OCI-LY7 (cell line): ENCODE results near the gene FAM171A2. TPM values are rescaled to one million over a fixed set of nuclear protein-coding genes. Genes with fewer than 3 reads are reported as not detected.

Experiments used
- BruUV-seq: library from RNA; stranded (reverse); fragments of 400-500 nt; replicated peaks from 2 replicates; lab custom pipeline; 2021; lab: Mats Ljungman, UMichigan
- CTCF ChIA-PET: fragments of 300-600 bp; sonication (Branson Sonifier 250); formaldehyde crosslinking; loops from one replicate; lab custom pipeline; 2022; ENCODE audit warnings: antibody characterized with exemption; ENCODE audit not compliant: unreplicated experiment; lab: Charles Lee
- POLR2A ChIA-PET: fragments of 300-600 bp; sonication (Branson Sonifier 250); formaldehyde crosslinking; loops from one replicate; lab custom pipeline; 2022; ENCODE audit warnings: antibody characterized with exemption; lab: Charles Lee
- DNase-seq: peaks from one replicate; pipeline ENCODE4 v3.0.0-alpha.2; 2015; ENCODE audit warnings: low spot score
- H2AFZ ChIP-seq: fragments of 200-600 bp; sonication (generic), shearing (Covaris generic); 2 replicates; pipeline ENCODE4 v1.6.1; 2014; ENCODE audit warnings: mild to moderate bottlenecking, antibody characterized with exemption, low read length, moderate library complexity
- H3K27ac ChIP-seq: fragments of 200-600 bp; sonication (generic); 2 replicates; pipeline ENCODE4 v1.5.1; 2014; ENCODE audit warnings: mixed run types, low read depth, mild to moderate bottlenecking, moderate library complexity, low read length, inconsistent platforms; ENCODE audit not compliant: poor library complexity, severe bottlenecking
- H3K36me3 ChIP-seq: fragments of 200-600 bp; sonication (generic); 2 replicates; pipeline ENCODE4 v1.6.1; 2014; ENCODE audit warnings: mild to moderate bottlenecking, antibody characterized with exemption, low read length, moderate library complexity, mixed read lengths; ENCODE audit not compliant: insufficient read depth
- H3K4me1 ChIP-seq: fragments of 200-600 bp; sonication (generic); 2 replicates; pipeline ENCODE4 v1.5.1; 2014; ENCODE audit warnings: mild to moderate bottlenecking, low read length; ENCODE audit not compliant: insufficient read depth, poor library complexity, severe bottlenecking
- H3K4me2 ChIP-seq: fragments of 200-600 bp; sonication (generic); 2 replicates; pipeline ENCODE4 v1.6.1; 2014; ENCODE audit warnings: mild to moderate bottlenecking, low read length
- H3K4me3 ChIP-seq: fragments of 200-600 bp; sonication (generic); 2 replicates; pipeline ENCODE4 v1.5.1; 2014; ENCODE audit warnings: mild to moderate bottlenecking, low read depth, low read length; ENCODE audit not compliant: poor library complexity, severe bottlenecking
- H3K79me2 ChIP-seq: fragments of 200-600 bp; sonication (generic); 2 replicates; pipeline ENCODE4 v1.6.1; 2016; ENCODE audit warnings: low read depth, mild to moderate bottlenecking, low read length, moderate library complexity, mixed read lengths; ENCODE audit not compliant: insufficient read depth
- H3K9me2 ChIP-seq: fragments of 200-600 bp; sonication (generic); 2 replicates; pipeline ENCODE4 v1.6.1; 2016; ENCODE audit warnings: mild to moderate bottlenecking, low read length, mixed read lengths; ENCODE audit not compliant: insufficient read depth
- H3K9me3 ChIP-seq: fragments of 200-600 bp; sonication (generic); 2 replicates; pipeline ENCODE4 v1.6.1; 2014; ENCODE audit warnings: mild to moderate bottlenecking, mixed run types, low read length, mixed read lengths
- H4K20me1 ChIP-seq: fragments of 200-600 bp; sonication (generic); 2 replicates; pipeline ENCODE4 v1.6.1; 2014; ENCODE audit warnings: mild to moderate bottlenecking, antibody characterized with exemption, low read length, moderate library complexity, mixed read lengths; ENCODE audit not compliant: insufficient read depth
- CTCF ChIP-seq: fragments of 200-600 bp; sonication (generic); conservative IDR thresholded peaks from 2 replicates; pipeline ENCODE4 v1.5.1; 2014; ENCODE audit warnings: mild to moderate bottlenecking, antibody characterized with exemption, low read length, moderate library complexity, mixed read lengths
- EZH2phosphoT487 ChIP-seq: fragments of 200-600 bp; sonication (generic); IDR thresholded peaks from 2 replicates; pipeline ENCODE4 v1.6.1; 2018; ENCODE audit warnings: low read depth, borderline replicate concordance, mild to moderate bottlenecking, mixed run types, antibody characterized with exemption, low read length, moderate library complexity, mixed read lengths
- intact Hi-C: fragments of 100-400 bp; cut with micrococcal nuclease; formaldehyde crosslinking; loops from one replicate; pipeline ENCODE4 v1.10.0; 2022; ENCODE audit not compliant: unreplicated experiment
- total RNA-seq, 2 experiments: library from RNA; depleted of rRNA in 1 of 2; stranded (reverse); fragments of >200 nt in 1 of 2; shearing (Covaris generic) in 1 of 2; gene quantifications; 2 replicates each; pipeline ENCODE4 v1.2.3, GENCODE V29; 2014 to 2022

FAM171A2 gene
- total RNA-seq, 2 experiments from 2014 or later = 3.4 to 4.6 TPM

GRCh38 chr17:44376779-44377178, 13.1 kb upstream of the FAM171A2 start:
- Histone ChIP-seq H3K4me2 (no peak overlapping the region), H3K36me3 (no peaks in the 10 kb centered on the region), H3K9me3 (no peaks in the 10 kb centered on the region), H2AFZ (no peak overlapping the region), H3K9me2 (no peaks in the 10 kb centered on the region), H3K4me3 (no peak overlapping the region), H3K27ac (no peak overlapping the region), H4K20me1 (no peaks in the 10 kb centered on the region), H3K79me2 (no peaks in the 10 kb centered on the region), H3K4me1 (no peaks in the 10 kb centered on the region)
- TF ChIP-seq CTCF = no peak
- no peak for TF ChIP-seq EZH2phosphoT487
- CTCF ChIA-PET = no interaction called here
- intact Hi-C loops = no loop called here
- BruUV-seq = no TSS peak
- POLR2A ChIA-PET = no interaction called here
- DNase-seq = no peak

GRCh38 chr17:44376124-44376523, 12.5 kb upstream of the FAM171A2 start:
- Histone ChIP-seq H3K9me3 (no peaks in the 10 kb centered on the region), H3K36me3 (no peaks in the 10 kb centered on the region), H4K20me1 (no peaks in the 10 kb centered on the region), H3K9me2 (no peaks in the 10 kb centered on the region), H2AFZ (no peak overlapping the region), H3K27ac (no peak overlapping the region), H3K79me2 (no peaks in the 10 kb centered on the region), H3K4me2 (no peak overlapping the region), H3K4me1 (no peaks in the 10 kb centered on the region), H3K4me3 (no peak overlapping the region)
- DNase-seq = peak; percentile 49
- POLR2A ChIA-PET = no interaction called here
- intact Hi-C loops = no loop called here
- BruUV-seq = no TSS peak
- CTCF ChIA-PET = no interaction called here
- TF ChIP-seq EZH2phosphoT487 (no peak), CTCF (peak; percentile 81)

GRCh38 chr17:44375196-44376017, 11.8 kb upstream of the FAM171A2 start:
- ChIA-PET CTCF (no interaction called here), POLR2A (no interaction called here)
- Histone ChIP-seq H3K27ac (no peak overlapping the region), H3K4me3 (no peak overlapping the region), H3K4me1 (no peaks in the 10 kb centered on the region), H4K20me1 (no peaks in the 10 kb centered on the region), H3K36me3 (no peaks in the 10 kb centered on the region), H3K9me2 (no peaks in the 10 kb centered on the region), H2AFZ (no peak overlapping the region), H3K4me2 (no peak overlapping the region), H3K9me3 (no peaks in the 10 kb centered on the region), H3K79me2 (no peaks in the 10 kb centered on the region)
- no peak for DNase-seq
- TF ChIP-seq CTCF = no peak
- TF ChIP-seq EZH2phosphoT487 = no peak
- intact Hi-C loops = no loop called here
- BruUV-seq = no TSS peak
